Psoas muscle (tissue), 8 donors: ENCODE measurements around the gene PTPDC1. TPM values are rescaled to one million over a fixed set of nuclear protein-coding genes. Genes with fewer than 3 reads are reported as not detected.

Source experiments
- ATAC-seq, 4 donors: fragments of 200-7000 bp; cut with Tn5 transposase; one replicate each; pipeline ENCODE4 v1.9.1; 2020; ENCODE audit warnings: moderate library complexity in 3 of 4, mild to moderate bottlenecking in 2 of 4
- DNase-seq, 2 donors: peaks; one replicate each; pipeline ENCODE4 v3.0.0-alpha.2; 2020
- H3K27ac ChIP-seq: fragments of 200-600 bp; one replicate; pipeline ENCODE4 v1.8.0; 2022
- H3K27me3 ChIP-seq, 3 donors: fragments of 200-600 bp in 1 of 3; one replicate each; pipeline versions ENCODE4 v1.6.1 to v1.8.0; 2013 to 2022; ENCODE audit warnings: low read length in 2 of 3, mild to moderate bottlenecking in 2 of 3, moderate library complexity in 1 of 3; ENCODE audit not compliant: insufficient read depth in 3 of 3
- H3K36me3 ChIP-seq, 2 donors: fragments of 200-600 bp in 1 of 2; one replicate each; pipeline versions ENCODE4 v1.6.1 to v1.8.0; 2013 to 2022; ENCODE audit warnings: low read depth in 1 of 2, mild to moderate bottlenecking in 1 of 2, moderate library complexity in 1 of 2; ENCODE audit not compliant: insufficient read depth in 1 of 2
- H3K4me1 ChIP-seq: fragments of 200-600 bp; one replicate; pipeline ENCODE4 v1.8.0; 2022
- H3K4me3 ChIP-seq: fragments of 200-600 bp; one replicate; pipeline ENCODE4 v1.8.0; 2022; ENCODE audit warnings: mild to moderate bottlenecking
- H3K9me3 ChIP-seq: fragments of 200-600 bp; one replicate; pipeline ENCODE4 v1.8.0; 2022
- WGBS, 3 donors: extraction: QIAGEN DNeasy Blood & Tissue Kit; methylation state at CpG; one replicate each; pipeline versions ENCODE4 v1.1.6 to v1.1.7; 2013; 5-methylcytosine and 5-hydroxymethylcytosine counted together
- intact Hi-C, 2 donors: fragments of 100-400 bp; cut with DNase I; formaldehyde crosslinking; loops; one replicate each; pipeline versions ENCODE4 v1.11.0 to v1.14.2; 2022
- polyA plus RNA-seq, 3 donors: library from polyadenylated mRNA; stranded (reverse); fragments of 200-250 nt; gene quantifications; one replicate each; pipeline ENCODE4 v1.2.3, GENCODE V29; 2013
- total RNA-seq, 4 donors: library from RNA; stranded (reverse); fragmentation: NEBNext Ultra II Directional in 2 of 4; extraction: Animal tissue kit (Norgen Biotek cat#: 25700) in 2 of 4; gene quantifications; one replicate each; pipeline versions ENCODE4 v1.2.1 to v1.2.4, GENCODE V29; 2021 to 2023
- TF ChIP-seq, protein P1 (sequence below): fragments of 200-600 bp; IDR thresholded peaks from one replicate; pipeline ENCODE4 v1.8.0; 2022; ENCODE audit warnings: antibody characterized with exemption
- donor health status: healthy with polysubstance abuse.
- donor health status: DM: no; HTN: no; CAD: no; lungs with moderate emphysema.
- donor health status: Bipolar disorder and iron deficiency.
- donor health status: healthy.
- donor health status: DM: yes; HTN: yes; CAD: no.
- donor health status: DM: no; HTN: no; CAD: no.
- donor health status: DM: no; HTN: no; CAD: no.
- donor health status: DM: yes; HTN: yes; CAD: no.

PTPDC1 gene
- total and polyA plus RNA-seq, 7 donors, result 3.6 to 9.9 (median 7.0) TPM

DNA sequence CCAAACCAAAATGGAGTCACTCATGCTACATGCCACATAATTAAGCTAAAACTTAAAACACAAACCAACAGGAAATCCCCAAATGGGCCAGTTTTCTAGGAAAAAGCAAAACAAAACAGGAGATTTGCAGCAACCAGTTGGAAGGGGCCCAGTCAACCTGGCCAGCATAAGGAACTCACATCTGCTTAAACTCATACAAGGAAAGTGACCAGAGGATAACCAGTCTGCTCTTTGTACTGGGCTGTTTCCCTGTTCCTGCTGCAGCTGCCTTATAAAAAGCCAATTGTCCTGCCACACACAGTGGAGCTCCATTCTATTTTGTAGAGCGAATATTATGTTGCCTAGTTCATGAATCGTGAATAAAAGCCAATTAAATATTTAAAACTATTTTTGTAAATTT, 29.5 kb upstream of the PTPDC1 start:
- H3K4me3 ChIP-seq, result no peak overlapping the region
- H3K27ac ChIP-seq, result no peak overlapping the region
- DNase-seq, result no peak
- H3K36me3 ChIP-seq, result peaks cover 0 to 6% of the 10 kb centered on the region in 2 donors
- no peak for ATAC-seq
- H3K4me1 ChIP-seq, result peaks cover 5% of the 10 kb centered on the region
- intact Hi-C loops, result no loop called here
- peaks cover 6% of the 10 kb centered on the region for H3K9me3 ChIP-seq
- H3K27me3 ChIP-seq, result no peaks in the 10 kb centered on the region
- TF ChIP-seq, protein P1, sequence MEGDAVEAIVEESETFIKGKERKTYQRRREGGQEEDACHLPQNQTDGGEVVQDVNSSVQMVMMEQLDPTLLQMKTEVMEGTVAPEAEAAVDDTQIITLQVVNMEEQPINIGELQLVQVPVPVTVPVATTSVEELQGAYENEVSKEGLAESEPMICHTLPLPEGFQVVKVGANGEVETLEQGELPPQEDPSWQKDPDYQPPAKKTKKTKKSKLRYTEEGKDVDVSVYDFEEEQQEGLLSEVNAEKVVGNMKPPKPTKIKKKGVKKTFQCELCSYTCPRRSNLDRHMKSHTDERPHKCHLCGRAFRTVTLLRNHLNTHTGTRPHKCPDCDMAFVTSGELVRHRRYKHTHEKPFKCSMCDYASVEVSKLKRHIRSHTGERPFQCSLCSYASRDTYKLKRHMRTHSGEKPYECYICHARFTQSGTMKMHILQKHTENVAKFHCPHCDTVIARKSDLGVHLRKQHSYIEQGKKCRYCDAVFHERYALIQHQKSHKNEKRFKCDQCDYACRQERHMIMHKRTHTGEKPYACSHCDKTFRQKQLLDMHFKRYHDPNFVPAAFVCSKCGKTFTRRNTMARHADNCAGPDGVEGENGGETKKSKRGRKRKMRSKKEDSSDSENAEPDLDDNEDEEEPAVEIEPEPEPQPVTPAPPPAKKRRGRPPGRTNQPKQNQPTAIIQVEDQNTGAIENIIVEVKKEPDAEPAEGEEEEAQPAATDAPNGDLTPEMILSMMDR, result no peak
- WGBS, 3 donors, result 74 to 82% (median 78%) methylated on average over 2 of the region's 2 CpGs

DNA sequence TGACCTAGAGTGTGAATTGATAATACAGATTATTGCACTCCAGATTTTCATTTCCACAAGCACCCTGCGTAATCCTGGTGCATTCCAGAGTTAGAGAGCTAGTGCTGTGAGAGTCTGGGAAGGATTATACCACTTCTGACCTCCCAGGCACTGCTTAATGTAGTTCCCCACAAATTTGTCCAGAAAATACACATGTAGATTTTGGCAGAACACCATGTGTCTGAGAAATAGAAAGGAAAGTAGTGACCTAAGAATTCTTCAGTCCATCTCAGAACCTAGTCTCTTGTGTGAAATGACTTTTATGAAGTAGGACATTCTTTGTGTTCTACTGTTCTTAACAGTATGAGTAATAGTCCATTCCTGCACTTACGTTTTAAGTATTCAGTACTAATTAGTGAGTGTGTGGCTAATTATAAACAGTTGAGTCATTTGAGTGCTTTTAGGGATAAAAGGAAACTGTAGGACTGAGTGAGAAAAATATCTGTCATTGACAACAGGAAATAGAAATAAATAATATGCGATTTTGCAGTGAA, 27.8 kb upstream of the PTPDC1 start:
- DNase-seq, result no peak
- WGBS, 3 donors, result 47 to 60% (median 54%) methylated on average over 3 of the region's 3 CpGs
- peaks cover 5% of the 10 kb centered on the region for H3K4me1 ChIP-seq
- ATAC-seq, result peak in 3 of 4 donors; percentile 48 to 71 (median 49)
- intact Hi-C loops, result no loop called here
- TF ChIP-seq, protein P1, result no peak
- peaks cover 2 to 6% of the 10 kb centered on the region in 2 donors for H3K36me3 ChIP-seq
- H3K27me3 ChIP-seq, result no peaks in the 10 kb centered on the region
- no peaks in the 10 kb centered on the region for H3K9me3 ChIP-seq
- H3K4me3 ChIP-seq, result no peak overlapping the region
- no peak overlapping the region for H3K27ac ChIP-seq

DNA sequence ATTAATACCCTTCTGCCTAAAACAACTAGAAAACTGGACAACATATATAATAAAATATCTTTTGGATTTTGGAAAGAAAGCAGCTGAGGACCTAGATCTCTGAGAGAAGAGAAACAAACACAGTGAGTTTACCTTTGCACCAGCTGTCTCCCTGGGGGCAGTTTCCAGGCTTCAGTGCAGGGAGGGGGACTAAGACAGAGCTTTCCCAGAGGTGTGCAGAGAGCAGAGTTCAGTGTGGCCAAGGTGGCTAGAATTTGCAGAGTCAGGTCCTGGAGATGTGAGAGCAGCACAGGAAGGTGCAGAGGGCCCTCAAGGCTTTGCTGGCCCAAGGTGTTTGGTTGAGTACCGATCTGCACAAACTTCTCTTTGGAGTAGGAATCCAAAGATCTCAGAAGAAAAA, 26.3 kb upstream of the PTPDC1 start:
- TF ChIP-seq, protein P1, result no peak
- Histone ChIP-seq H3K4me1 (peaks cover 5% of the 10 kb centered on the region), H3K9me3 (peaks cover 4% of the 10 kb centered on the region), H3K4me3 (no peak overlapping the region), H3K27me3 (no peaks in the 10 kb centered on the region), H3K27ac (no peak overlapping the region), H3K36me3 (peaks cover 2 to 6% of the 10 kb centered on the region in 2 donors)
- 92 to 100% (median 98%) methylated on average over 1 of the region's 1 CpG for WGBS, 3 donors
- DNase-seq, result no peak
- intact Hi-C loops, result no loop called here
- no peak for ATAC-seq

DNA sequence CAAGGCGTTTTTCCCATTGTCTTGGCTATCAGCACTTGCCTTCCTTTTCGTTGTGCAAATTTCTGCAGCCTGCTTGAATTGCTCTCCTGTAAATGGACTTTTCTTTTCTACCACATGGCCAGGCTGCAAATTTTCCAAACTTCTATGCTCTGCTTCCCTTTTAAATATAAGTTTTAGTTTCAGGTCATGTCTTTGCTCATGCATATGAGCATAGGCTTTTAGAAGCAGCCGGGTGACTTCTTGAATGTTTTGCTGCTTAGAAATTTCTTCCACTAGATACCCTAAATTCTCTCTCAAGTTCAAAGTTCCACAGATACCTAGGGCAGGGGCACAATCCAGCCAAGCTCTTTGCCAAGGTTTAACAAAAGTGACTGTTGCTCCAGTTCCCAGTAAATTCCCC, 22.4 kb upstream of the PTPDC1 start:
- H3K4me1 ChIP-seq, result peaks cover 5% of the 10 kb centered on the region
- ATAC-seq (no peak), DNase-seq (no peak)
- no peak overlapping the region for H3K27ac ChIP-seq
- H3K4me3 ChIP-seq, result no peak overlapping the region
- H3K9me3 ChIP-seq, result peaks cover 4% of the 10 kb centered on the region
- intact Hi-C loops, result no loop called here
- WGBS, 3 donors, result 95 to 100% (median 98%) methylated on average over 3 of the region's 3 CpGs
- TF ChIP-seq, protein P1, result no peak
- peaks cover 2 to 6% of the 10 kb centered on the region in 2 donors for H3K36me3 ChIP-seq
- H3K27me3 ChIP-seq, result no peaks in the 10 kb centered on the region

DNA sequence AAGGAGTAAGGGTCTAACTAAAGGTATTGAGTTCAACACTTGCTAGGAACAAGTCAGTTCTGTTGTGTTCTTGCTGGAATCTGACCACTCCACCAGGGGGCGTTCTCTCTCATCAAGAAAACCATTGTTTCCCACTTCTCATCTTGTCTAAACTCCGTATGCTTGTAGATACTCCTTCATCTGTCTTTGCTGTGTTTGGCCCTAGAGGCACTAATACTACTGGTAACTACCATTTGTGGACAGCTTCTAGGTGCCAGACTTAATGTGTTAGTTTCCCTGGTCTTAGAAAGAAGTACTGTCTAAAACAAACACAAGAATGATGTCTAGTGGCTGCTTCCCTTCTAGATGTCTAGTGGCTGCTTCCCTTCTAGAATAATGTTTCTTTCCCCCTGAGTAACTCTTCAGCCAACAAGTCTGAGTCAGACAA, 18.7 kb upstream of the PTPDC1 start:
- H3K4me3 ChIP-seq, result no peak overlapping the region
- peaks cover 0 to 2% of the 10 kb centered on the region in 2 donors for H3K36me3 ChIP-seq
- H3K27me3 ChIP-seq, result no peaks in the 10 kb centered on the region
- intact Hi-C loops, result loop anchor here (1.0 kb wide), 2 partner anchors 148 to 149 kb away; no protein-coding TSS in a partner anchor
- peak; percentile 80 to 96 (median 84) for ATAC-seq
- no peak overlapping the region for H3K27ac ChIP-seq
- H3K9me3 ChIP-seq, result peaks cover 4% of the 10 kb centered on the region
- DNase-seq, result peak; percentile 66 to 77
- 4 to 21% (median 7%) methylated on average over 2 of the region's 2 CpGs for WGBS, 3 donors
- TF ChIP-seq, protein P1, result peak; percentile 92
- H3K4me1 ChIP-seq, result peaks cover 4% of the 10 kb centered on the region
